Stimulated activated CD4-positive, alpha-beta T cell treated with anti-CD3 and anti-CD28 coated beads, TNF-alpha, amount 100 ng/mL, for 1 hour (primary cell): ENCODE data around the gene PLCB1.

Experiments used
- DNase-seq, 3 donors: peaks; one replicate each; pipeline ENCODE4 v3.0.0-alpha.2; 2020; ENCODE audit warnings: low read depth in 3 of 3, low spot score in 1 of 3

The PLCB1 gene

GRCh38 chr20:8675896-8676295 is 543.8 kb downstream of the PLCB1 start:
- no peak for DNase-seq

- no peak for DNase-seq
Observed at GRCh38 chr20:8678098-8678776, 546.2 kb downstream of the PLCB1 start.

GRCh38 chr20:8689337-8689736 is 557.3 kb downstream of the PLCB1 start:
- DNase-seq = no peak

- DNase-seq = no peak
Observed at GRCh38 chr20:8690074-8690473, 558.0 kb downstream of the PLCB1 start.

GRCh38 chr20:8693709-8694108 is 561.6 kb downstream of the PLCB1 start:
- no peak for DNase-seq

GRCh38 chr20:8700756-8701155 is 568.7 kb downstream of the PLCB1 start:
- DNase-seq = no peak

- DNase-seq = no peak
Observed at GRCh38 chr20:8706961-8707700, 575.1 kb downstream of the PLCB1 start.

- no peak for DNase-seq
Observed at GRCh38 chr20:8709627-8710026, 577.6 kb downstream of the PLCB1 start.

- no peak for DNase-seq
Observed at GRCh38 chr20:8711501-8711900, 579.4 kb downstream of the PLCB1 start.

- no peak for DNase-seq
Observed at GRCh38 chr20:8714206-8714605, 582.1 kb downstream of the PLCB1 start.

GRCh38 chr20:8718279-8718678 is 586.2 kb downstream of the PLCB1 start:
- DNase-seq = no peak

GRCh38 chr20:8720089-8720488 is 588.0 kb downstream of the PLCB1 start:
- no peak for DNase-seq

GRCh38 chr20:8721098-8721497 is 589.0 kb downstream of the PLCB1 start:
- DNase-seq = no peak

- no peak for DNase-seq
Observed at GRCh38 chr20:8722277-8722928, 590.3 kb downstream of the PLCB1 start.

- no peak for DNase-seq
Observed at GRCh38 chr20:8723296-8723695, 591.2 kb downstream of the PLCB1 start.

GRCh38 chr20:8724884-8725283 is 592.8 kb downstream of the PLCB1 start:
- DNase-seq = no peak

GRCh38 chr20:8726460-8726859 is 594.4 kb downstream of the PLCB1 start:
- DNase-seq = no peak

GRCh38 chr20:8735014-8735413 is 602.9 kb downstream of the PLCB1 start:
- no peak for DNase-seq

GRCh38 chr20:8735674-8736073 is 603.6 kb downstream of the PLCB1 start:
- DNase-seq = no peak

- no peak for DNase-seq
Observed at GRCh38 chr20:8740265-8740664, 608.2 kb downstream of the PLCB1 start.

- no peak for DNase-seq
Observed at GRCh38 chr20:8744228-8744844, 612.3 kb downstream of the PLCB1 start.

- no peak for DNase-seq
Observed at GRCh38 chr20:8749101-8749500, 617.0 kb downstream of the PLCB1 start.
